ENCODE data around the gene EYA4.

GRCh38 chr6:133504761-133505160 is 263.6 kb downstream of the EYA4 start:
- TF ChIP-seq JUND (IDR thresholded peaks at IDR 0.05) (no peak), YY1 (IDR thresholded peaks at IDR 0.05; ENCODE audit: low read depth) (no peak), CTCF (IDR thresholded peaks at IDR 0.05) (no peak), RAD21 (IDR thresholded peaks at IDR 0.05; ENCODE audit: low read length) (no peak), TCF12 (IDR thresholded peaks at IDR 0.05) (no peak), MAX (IDR thresholded peaks at IDR 0.05; ENCODE audit: low read depth) (no peak), ELF1 (IDR thresholded peaks at IDR 0.05) (no peak), REST (IDR thresholded peaks at IDR 0.05; ENCODE audit: low read depth, low read length) (no peak), POLR2AphosphoS5 (IDR thresholded peaks at IDR 0.05; ENCODE audit: low read depth, low read length) (no peak), TAF1 (IDR thresholded peaks at IDR 0.05; ENCODE audit: borderline replicate concordance, low read depth, low read length) (no peak), NRF1 (IDR thresholded peaks at IDR 0.05; ENCODE audit: low read depth, low read length) (no peak), SIN3A (IDR thresholded peaks at IDR 0.05; ENCODE audit: borderline replicate concordance, low read depth, low read length) (no peak), USF2 (IDR thresholded peaks at IDR 0.05; ENCODE audit: borderline replicate concordance, low read depth, low read length) (no peak)
